HL-60 (cell line): ENCODE measurements around the gene EARS2.

Experiments used
- DNase-seq, 2 experiments: peaks; one replicate each; pipeline ENCODE4 v3.0.0-alpha.2; 2010 to 2020; ENCODE audit warnings: low read depth in 1 of 2, low spot score in 1 of 2
- H3K27ac ChIP-seq: fragments of 250-450 bp; sonication (Bioruptor Pico); replicated peaks from 2 replicates; pipeline ENCODE4 v1.5.1; 2020; ENCODE audit warnings: mild to moderate bottlenecking, moderate library complexity
- H3K27me3 ChIP-seq: fragments of 250-450 bp; sonication (Bioruptor Pico); 2 replicates; pipeline ENCODE4 v1.5.1; 2021; ENCODE audit warnings: mild to moderate bottlenecking, moderate library complexity; ENCODE audit not compliant: insufficient read depth, poor library complexity, severe bottlenecking
- H3K4me3 ChIP-seq: replicated peaks from 2 replicates; pipeline ENCODE4 v1.5.1; 2011; ENCODE audit warnings: mild to moderate bottlenecking, control low read depth, low read length; ENCODE audit not compliant: insufficient read depth
- CTCF ChIP-seq: IDR thresholded peaks from one replicate; pipeline ENCODE4 v1.5.1; 2011; ENCODE audit warnings: low read length, control low read depth, inconsistent platforms; ENCODE audit not compliant: insufficient read depth
- GABPA ChIP-seq: IDR thresholded peaks from 2 replicates; pipeline ENCODE4 v1.6.1; 2012; ENCODE audit warnings: low read depth
- POLR2AphosphoS5 ChIP-seq: IDR thresholded peaks from 2 replicates; pipeline ENCODE4 v1.6.1; 2012; ENCODE audit warnings: low read depth
- REST ChIP-seq: IDR thresholded peaks from 2 replicates; pipeline ENCODE4 v1.6.1; 2012; ENCODE audit warnings: low read depth; ENCODE audit not compliant: insufficient replicate concordance
- SPI1 ChIP-seq: IDR thresholded peaks from 2 replicates; pipeline ENCODE4 v1.6.1; 2012; ENCODE audit warnings: low read depth, mild to moderate bottlenecking, borderline replicate concordance

Gene EARS2

GRCh38 chr16:23580391-23580790, 23.2 kb upstream of the EARS2 start:
- H3K4me3 ChIP-seq = no peak overlapping the region
- no peak for DNase-seq
- no peak overlapping the region for H3K27ac ChIP-seq
- no peaks in the 10 kb centered on the region for H3K27me3 ChIP-seq
- no peak for TF ChIP-seq POLR2AphosphoS5
- no peak for TF ChIP-seq REST

GRCh38 chr16:23579371-23579770, 22.2 kb upstream of the EARS2 start:
- DNase-seq = no peak
- Histone ChIP-seq H3K4me3 (no peak overlapping the region), H3K27ac (no peak overlapping the region), H3K27me3 (no peaks in the 10 kb centered on the region)
- TF ChIP-seq CTCF (no peak), REST (no peak), SPI1 (no peak), GABPA (no peak), POLR2AphosphoS5 (no peak)

- DNase-seq = no peak
- H3K27ac ChIP-seq = no peak overlapping the region
- H3K4me3 ChIP-seq = no peak overlapping the region
- TF ChIP-seq CTCF = no peak
- TF ChIP-seq SPI1 = peak; percentile 33; the same call in 1 of the 2 replicates
- no peak for TF ChIP-seq REST
- no peaks in the 10 kb centered on the region for H3K27me3 ChIP-seq
These were observed 21.1 kb upstream of the EARS2 start for GRCh38 chr16:23578101-23578830.
